ENCODE measurements around the gene PTPRR.

DNA sequence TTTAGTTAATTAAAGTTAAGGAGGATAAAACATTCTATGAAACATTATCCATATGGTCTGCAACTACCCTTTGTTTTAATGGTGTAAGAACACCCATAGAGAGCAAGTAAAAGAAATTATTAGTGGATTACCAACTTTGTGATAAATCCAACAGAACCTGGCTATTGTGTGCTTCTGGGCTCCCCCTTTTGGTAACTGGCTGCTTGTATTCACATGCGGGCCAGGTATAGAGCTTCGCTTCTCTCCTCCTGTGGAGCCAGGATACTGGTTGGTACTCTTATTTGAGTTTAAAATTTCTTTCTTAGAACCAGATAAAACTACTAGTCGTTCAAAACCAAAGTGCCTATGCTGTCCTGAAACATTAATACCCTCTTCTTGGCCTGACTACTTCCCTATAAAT, 81.0 kb downstream of the PTPRR start:
- TF ChIP-seq, protein P1, sequence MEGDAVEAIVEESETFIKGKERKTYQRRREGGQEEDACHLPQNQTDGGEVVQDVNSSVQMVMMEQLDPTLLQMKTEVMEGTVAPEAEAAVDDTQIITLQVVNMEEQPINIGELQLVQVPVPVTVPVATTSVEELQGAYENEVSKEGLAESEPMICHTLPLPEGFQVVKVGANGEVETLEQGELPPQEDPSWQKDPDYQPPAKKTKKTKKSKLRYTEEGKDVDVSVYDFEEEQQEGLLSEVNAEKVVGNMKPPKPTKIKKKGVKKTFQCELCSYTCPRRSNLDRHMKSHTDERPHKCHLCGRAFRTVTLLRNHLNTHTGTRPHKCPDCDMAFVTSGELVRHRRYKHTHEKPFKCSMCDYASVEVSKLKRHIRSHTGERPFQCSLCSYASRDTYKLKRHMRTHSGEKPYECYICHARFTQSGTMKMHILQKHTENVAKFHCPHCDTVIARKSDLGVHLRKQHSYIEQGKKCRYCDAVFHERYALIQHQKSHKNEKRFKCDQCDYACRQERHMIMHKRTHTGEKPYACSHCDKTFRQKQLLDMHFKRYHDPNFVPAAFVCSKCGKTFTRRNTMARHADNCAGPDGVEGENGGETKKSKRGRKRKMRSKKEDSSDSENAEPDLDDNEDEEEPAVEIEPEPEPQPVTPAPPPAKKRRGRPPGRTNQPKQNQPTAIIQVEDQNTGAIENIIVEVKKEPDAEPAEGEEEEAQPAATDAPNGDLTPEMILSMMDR (IDR thresholded peaks at IDR 0.05) = no peak
- TF ChIP-seq POLR2A (IDR thresholded peaks at IDR 0.05; ENCODE audit: low read depth) = no peak

Measured in esophagus muscularis mucosa (tissue), 3 donors.